C4-2B (cell line): Measurements from ENCODE around the gene UGT1A1.

Experiments used
- CTCF ChIP-seq: fragments of 450-650 bp; conservative IDR thresholded peaks from 2 replicates; pipeline ENCODE4 v1.5.1; 2017; ENCODE audit warnings: mild to moderate bottlenecking
- ZFX ChIP-seq: fragments of 450-650 bp; IDR thresholded peaks from 2 replicates; pipeline ENCODE4 v1.6.1; 2017

- TF ChIP-seq CTCF = no peak
- no peak for TF ChIP-seq ZFX
Measured at GRCh38 chr2:233798335-233799086, 38.4 kb downstream of the UGT1A1 start.
